H9 (cell line): ENCODE results near the gene BTBD1. TPM values are rescaled to one million over a fixed set of nuclear protein-coding genes. Genes with fewer than 3 reads are reported as not detected.

ENCODE experiments used
- DNase-seq: peaks from one replicate; pipeline ENCODE4 v3.0.0-alpha.2; 2017
- H2AFZ ChIP-seq: one replicate; pipeline ENCODE4 v1.6.1; 2013; ENCODE audit warnings: mild to moderate bottlenecking, low read length, control low read depth, moderate library complexity
- H2AK5ac ChIP-seq: 2 replicates; pipeline ENCODE4 v1.6.1; 2013; ENCODE audit warnings: low read length, control low read depth, mixed read lengths; ENCODE audit not compliant: insufficient read length
- H2BK120ac ChIP-seq: one replicate; pipeline ENCODE4 v1.6.1; 2013; ENCODE audit warnings: low read depth, mild to moderate bottlenecking, low read length, control low read depth, inconsistent platforms; ENCODE audit not compliant: poor library complexity, severe bottlenecking
- H2BK12ac ChIP-seq: 2 replicates; pipeline ENCODE4 v1.6.1; 2013; ENCODE audit warnings: low read length, control low read depth, mixed read lengths, low read depth; ENCODE audit not compliant: insufficient read length
- H2BK15ac ChIP-seq: 2 replicates; pipeline ENCODE4 v1.6.1; 2013; ENCODE audit warnings: low read depth, low read length, control low read depth
- H2BK20ac ChIP-seq: one replicate; pipeline ENCODE4 v1.6.1; 2013; ENCODE audit warnings: low read depth, mild to moderate bottlenecking, low read length, control low read depth, inconsistent platforms; ENCODE audit not compliant: poor library complexity, severe bottlenecking
- H2BK5ac ChIP-seq: 2 replicates; pipeline ENCODE4 v1.6.1; 2013; ENCODE audit warnings: low read length, control low read depth, mixed read lengths; ENCODE audit not compliant: insufficient read length
- H3K14ac ChIP-seq: 2 replicates; pipeline ENCODE4 v1.6.1; 2013; ENCODE audit warnings: low read length, control low read depth; ENCODE audit not compliant: insufficient read depth
- H3K18ac ChIP-seq: 2 replicates; pipeline ENCODE4 v1.6.1; 2013; ENCODE audit warnings: low read depth, mild to moderate bottlenecking, mixed read lengths, low read length, control low read depth; ENCODE audit not compliant: insufficient read length
- H3K23ac ChIP-seq: 2 replicates; pipeline ENCODE4 v1.6.1; 2013; ENCODE audit warnings: low read length, control low read depth, mixed read lengths, low read depth; ENCODE audit not compliant: insufficient read length
- H3K23me2 ChIP-seq: 2 replicates; pipeline ENCODE4 v1.6.1; 2013; ENCODE audit warnings: low read depth, mild to moderate bottlenecking, mixed read lengths, low read length, control low read depth; ENCODE audit not compliant: insufficient read length, poor library complexity, severe bottlenecking
- H3K27ac ChIP-seq: 2 replicates; pipeline ENCODE4 v1.5.1; 2013; ENCODE audit warnings: low read length, control low read depth, mixed read lengths, low read depth; ENCODE audit not compliant: insufficient read length
- H3K27me3 ChIP-seq: 2 replicates; pipeline ENCODE4 v1.6.1; 2013; ENCODE audit warnings: low read length, control low read depth, inconsistent platforms; ENCODE audit not compliant: insufficient read depth
- H3K4ac ChIP-seq: 2 replicates; pipeline ENCODE4 v1.6.1; 2013; ENCODE audit warnings: low read depth, mild to moderate bottlenecking, control low read depth, inconsistent platforms, low read length, moderate library complexity
- H3K4me1 ChIP-seq: 2 replicates; pipeline ENCODE4 v1.6.1; 2013; ENCODE audit warnings: low read length, control low read depth, inconsistent platforms; ENCODE audit not compliant: insufficient read depth
- H3K4me2 ChIP-seq: 2 replicates; pipeline ENCODE4 v1.6.1; 2013; ENCODE audit warnings: low read length, control low read depth, mixed read lengths; ENCODE audit not compliant: insufficient read length, insufficient read depth
- H3K56ac ChIP-seq: 2 replicates; pipeline ENCODE4 v1.6.1; 2013; ENCODE audit warnings: low read depth, mild to moderate bottlenecking, mixed read lengths, low read length, control low read depth; ENCODE audit not compliant: insufficient read length
- H3K79me1 ChIP-seq: 2 replicates; pipeline ENCODE4 v1.6.1; 2013; ENCODE audit warnings: low read depth, mild to moderate bottlenecking, moderate library complexity, low read length, control low read depth, inconsistent platforms; ENCODE audit not compliant: insufficient read depth, poor library complexity, severe bottlenecking
- H3K79me2 ChIP-seq: 2 replicates; pipeline ENCODE4 v1.6.1; 2013; ENCODE audit warnings: low read length, control low read depth, inconsistent platforms; ENCODE audit not compliant: insufficient read depth
- H3K9ac ChIP-seq: 2 replicates; pipeline ENCODE4 v1.6.1; 2013; ENCODE audit warnings: low read length, control low read depth, mixed read lengths; ENCODE audit not compliant: insufficient read length; ENCODE audit errors: extremely low read depth
- H3K9me3 ChIP-seq: one replicate; pipeline ENCODE4 v1.6.1; 2013; ENCODE audit warnings: low read depth, low read length, inconsistent platforms; ENCODE audit not compliant: control insufficient read depth
- H3T11ph ChIP-seq: one replicate; pipeline ENCODE4 v1.6.1; 2013; ENCODE audit warnings: mild to moderate bottlenecking, low read length, control low read depth, inconsistent platforms
- H4K20me1 ChIP-seq: one replicate; pipeline ENCODE4 v1.6.1; 2013; ENCODE audit not compliant: control insufficient read depth, insufficient read length, insufficient read depth
- H4K5ac ChIP-seq: 2 replicates; pipeline ENCODE4 v1.6.1; 2013; ENCODE audit warnings: low read depth, mild to moderate bottlenecking, mixed read lengths, low read length, control low read depth; ENCODE audit not compliant: insufficient read length
- H4K8ac ChIP-seq: replicated peaks from 2 replicates; pipeline ENCODE4 v1.6.1; 2013; ENCODE audit warnings: low read length, control low read depth, mixed read lengths, low read depth; ENCODE audit not compliant: insufficient read length
- H4K91ac ChIP-seq: 2 replicates; pipeline ENCODE4 v1.6.1; 2013; ENCODE audit warnings: low read depth, mild to moderate bottlenecking, moderate library complexity, mixed read lengths, low read length, control low read depth; ENCODE audit not compliant: insufficient read length
- H3K27ac Mint-ChIP-seq, 3 experiments: 2 replicates in 2 of 3; 3 replicates in 1 of 3; pipeline ENCODE4 v1.8.0; 2020 to 2021; ENCODE audit warnings: mixed read lengths in 3 of 3, mild to moderate bottlenecking in 1 of 3, moderate library complexity in 1 of 3
- H3K27me3 Mint-ChIP-seq: 2 replicates; pipeline ENCODE4 v1.8.0; 2021; ENCODE audit warnings: low read depth, mild to moderate bottlenecking, moderate library complexity, mixed read lengths
- H3K36me3 Mint-ChIP-seq, 3 experiments: 2 replicates in 2 of 3; 3 replicates in 1 of 3; pipeline ENCODE4 v1.8.0; 2020 to 2021; ENCODE audit warnings: low read depth in 3 of 3, mixed read lengths in 3 of 3; ENCODE audit not compliant: insufficient read depth in 1 of 3
- H3K4me1 Mint-ChIP-seq, 2 experiments: 2 replicates each; pipeline ENCODE4 v1.8.0; 2020; ENCODE audit warnings: mixed read lengths in 2 of 2
- H3K4me3 Mint-ChIP-seq, 2 experiments: 2 replicates in 1 of 2; 3 replicates in 1 of 2; pipeline ENCODE4 v1.8.0; 2020 to 2021; ENCODE audit warnings: mild to moderate bottlenecking in 2 of 2, mixed read lengths in 2 of 2, moderate library complexity in 1 of 2
- H3K9me3 Mint-ChIP-seq, 2 experiments: 2 replicates in 1 of 2; 3 replicates in 1 of 2; pipeline ENCODE4 v1.8.0; 2020; ENCODE audit warnings: mild to moderate bottlenecking in 2 of 2, mixed read lengths in 2 of 2, moderate library complexity in 1 of 2
- CTCF ChIP-seq: fragments of 200-600 bp; sonication (generic); conservative IDR thresholded peaks from 3 replicates; pipeline ENCODE4 v1.8.0; 2021; ENCODE audit warnings: antibody characterized with exemption, mild to moderate bottlenecking
- WGBS: extraction: QIAGEN DNeasy Blood & Tissue Kit; methylation state at CpG from one replicate; pipeline ENCODE4 v1.1.7; 2013; ENCODE audit warnings: missing lambda C conversion rate, low lambda C conversion rate, mixed read lengths; ENCODE audit not compliant: insufficient read length; ENCODE audit errors: extremely low coverage; 5-methylcytosine and 5-hydroxymethylcytosine counted together
- total RNA-seq: library from RNA; stranded (reverse); gene quantifications from 2 replicates; pipeline ENCODE4 v1.2.1, GENCODE V29; 2021

Gene BTBD1
- total RNA-seq, 1 experiment from 2014 or later: 43.3 TPM

- no peak overlapping the region for H2BK20ac ChIP-seq
- H3K14ac ChIP-seq: no peak overlapping the region
- H2AFZ ChIP-seq: no peak overlapping the region
- no peak overlapping the region for H2BK120ac ChIP-seq
- H3K23me2 ChIP-seq: peaks cover 6% of the 10 kb centered on the region
- H3K23ac ChIP-seq: no peak overlapping the region
- H2BK5ac ChIP-seq: no peak overlapping the region
- Mint-ChIP-seq H3K4me3 (no peak overlapping the region), H3K36me3 (peaks cover 1 to 4% (median 2%) of the 10 kb centered on the region in 3 experiments; a peak in 6 of 7 replicates), H3K27ac (no peak overlapping the region), H3K4me1 (peaks cover 20 to 22% of the 10 kb centered on the region in 2 experiments), H3K9me3 (no peaks in the 10 kb centered on the region), H3K27me3 (no peaks in the 10 kb centered on the region)
- no peaks in the 10 kb centered on the region for H3K9me3 ChIP-seq
- no peak overlapping the region for H2AK5ac ChIP-seq
- TF ChIP-seq CTCF: no peak
- peaks cover 13% of the 10 kb centered on the region; the same call in 1 of the 2 replicates for H3K4me1 ChIP-seq
- H3K4me2 ChIP-seq: no peak overlapping the region
- H3K79me2 ChIP-seq: peaks cover 40% of the 10 kb centered on the region; the same call in 1 of the 2 replicates
- H4K20me1 ChIP-seq: no peaks in the 10 kb centered on the region
- no peak overlapping the region for H3K27ac ChIP-seq
- H3K4ac ChIP-seq: no peak overlapping the region
- WGBS: no CpG with 5 or more reads among the region's 2 CpGs
- H3K56ac ChIP-seq: no peak overlapping the region
- no peak overlapping the region for H3T11ph ChIP-seq
- no peak overlapping the region for H4K91ac ChIP-seq
- no peak overlapping the region for H2BK12ac ChIP-seq
- DNase-seq: no peak
- H2BK15ac ChIP-seq: no peak overlapping the region
- no peak overlapping the region for H3K18ac ChIP-seq
- H3K9ac ChIP-seq: no peak overlapping the region
- no peaks in the 10 kb centered on the region for H3K27me3 ChIP-seq
- H4K5ac ChIP-seq: no peak overlapping the region
- H3K79me1 ChIP-seq: peaks cover 8% of the 10 kb centered on the region
- H4K8ac ChIP-seq: no peak overlapping the region
Observed at GRCh38 chr15:83061680-83062079, 5.4 kb downstream of the BTBD1 start.
